Panc1 (cell line): ENCODE measurements around the gene COQ8A.

Experiments used
- POLR2AphosphoS5 ChIP-seq: IDR thresholded peaks from 2 replicates; pipeline ENCODE4 v1.6.1; 2012; ENCODE audit warnings: mild to moderate bottlenecking, low read depth, low read length, moderate library complexity
- SIN3A ChIP-seq: IDR thresholded peaks from 2 replicates; pipeline ENCODE4 v1.6.1; 2012; ENCODE audit warnings: low read depth, mild to moderate bottlenecking, low read length, moderate library complexity, borderline replicate concordance; ENCODE audit not compliant: insufficient read depth
- TCF7L2 ChIP-seq: IDR thresholded peaks from 2 replicates; pipeline ENCODE4 v1.6.1; 2011; ENCODE audit warnings: mild to moderate bottlenecking, low read depth, low read length, inconsistent platforms
- TF ChIP-seq, protein P1 (sequence below): fragments of 450-650 bp; IDR thresholded peaks from 2 replicates; pipeline ENCODE4 v1.5.1; 2017; ENCODE audit warnings: mild to moderate bottlenecking
- TF ChIP-seq, protein P2 (sequence below), 2 experiments: IDR thresholded peaks; 2 replicates each; pipeline ENCODE4 v1.6.1; 2011 to 2012; ENCODE audit warnings: low read depth in 2 of 2, control low read depth in 1 of 2, low read length in 1 of 2, mild to moderate bottlenecking in 1 of 2, moderate library complexity in 1 of 2; ENCODE audit not compliant: insufficient read depth in 1 of 2

DNA sequence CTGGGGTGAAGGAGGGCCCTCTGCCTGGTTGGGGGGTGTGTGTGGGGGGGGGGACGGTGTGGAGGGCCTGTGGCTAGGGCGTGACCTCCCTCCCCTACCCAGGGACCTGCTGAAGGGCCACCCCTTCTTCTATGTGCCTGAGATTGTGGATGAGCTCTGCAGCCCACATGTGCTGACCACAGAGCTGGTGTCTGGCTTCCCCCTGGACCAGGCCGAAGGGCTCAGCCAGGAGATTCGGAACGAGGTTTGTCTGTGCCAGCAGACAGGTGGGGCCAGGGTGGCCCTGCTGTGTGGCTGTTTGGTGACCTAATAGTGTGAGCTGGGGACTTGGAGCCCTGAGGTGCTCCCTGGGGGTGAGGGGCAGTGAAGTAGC lies 43.9 kb downstream of the COQ8A start:
- TF ChIP-seq POLR2AphosphoS5, result no peak
- TF ChIP-seq, protein P1, sequence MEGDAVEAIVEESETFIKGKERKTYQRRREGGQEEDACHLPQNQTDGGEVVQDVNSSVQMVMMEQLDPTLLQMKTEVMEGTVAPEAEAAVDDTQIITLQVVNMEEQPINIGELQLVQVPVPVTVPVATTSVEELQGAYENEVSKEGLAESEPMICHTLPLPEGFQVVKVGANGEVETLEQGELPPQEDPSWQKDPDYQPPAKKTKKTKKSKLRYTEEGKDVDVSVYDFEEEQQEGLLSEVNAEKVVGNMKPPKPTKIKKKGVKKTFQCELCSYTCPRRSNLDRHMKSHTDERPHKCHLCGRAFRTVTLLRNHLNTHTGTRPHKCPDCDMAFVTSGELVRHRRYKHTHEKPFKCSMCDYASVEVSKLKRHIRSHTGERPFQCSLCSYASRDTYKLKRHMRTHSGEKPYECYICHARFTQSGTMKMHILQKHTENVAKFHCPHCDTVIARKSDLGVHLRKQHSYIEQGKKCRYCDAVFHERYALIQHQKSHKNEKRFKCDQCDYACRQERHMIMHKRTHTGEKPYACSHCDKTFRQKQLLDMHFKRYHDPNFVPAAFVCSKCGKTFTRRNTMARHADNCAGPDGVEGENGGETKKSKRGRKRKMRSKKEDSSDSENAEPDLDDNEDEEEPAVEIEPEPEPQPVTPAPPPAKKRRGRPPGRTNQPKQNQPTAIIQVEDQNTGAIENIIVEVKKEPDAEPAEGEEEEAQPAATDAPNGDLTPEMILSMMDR, result no peak
- no peak for TF ChIP-seq SIN3A
- TF ChIP-seq TCF7L2, result no peak
- TF ChIP-seq, protein P2, sequence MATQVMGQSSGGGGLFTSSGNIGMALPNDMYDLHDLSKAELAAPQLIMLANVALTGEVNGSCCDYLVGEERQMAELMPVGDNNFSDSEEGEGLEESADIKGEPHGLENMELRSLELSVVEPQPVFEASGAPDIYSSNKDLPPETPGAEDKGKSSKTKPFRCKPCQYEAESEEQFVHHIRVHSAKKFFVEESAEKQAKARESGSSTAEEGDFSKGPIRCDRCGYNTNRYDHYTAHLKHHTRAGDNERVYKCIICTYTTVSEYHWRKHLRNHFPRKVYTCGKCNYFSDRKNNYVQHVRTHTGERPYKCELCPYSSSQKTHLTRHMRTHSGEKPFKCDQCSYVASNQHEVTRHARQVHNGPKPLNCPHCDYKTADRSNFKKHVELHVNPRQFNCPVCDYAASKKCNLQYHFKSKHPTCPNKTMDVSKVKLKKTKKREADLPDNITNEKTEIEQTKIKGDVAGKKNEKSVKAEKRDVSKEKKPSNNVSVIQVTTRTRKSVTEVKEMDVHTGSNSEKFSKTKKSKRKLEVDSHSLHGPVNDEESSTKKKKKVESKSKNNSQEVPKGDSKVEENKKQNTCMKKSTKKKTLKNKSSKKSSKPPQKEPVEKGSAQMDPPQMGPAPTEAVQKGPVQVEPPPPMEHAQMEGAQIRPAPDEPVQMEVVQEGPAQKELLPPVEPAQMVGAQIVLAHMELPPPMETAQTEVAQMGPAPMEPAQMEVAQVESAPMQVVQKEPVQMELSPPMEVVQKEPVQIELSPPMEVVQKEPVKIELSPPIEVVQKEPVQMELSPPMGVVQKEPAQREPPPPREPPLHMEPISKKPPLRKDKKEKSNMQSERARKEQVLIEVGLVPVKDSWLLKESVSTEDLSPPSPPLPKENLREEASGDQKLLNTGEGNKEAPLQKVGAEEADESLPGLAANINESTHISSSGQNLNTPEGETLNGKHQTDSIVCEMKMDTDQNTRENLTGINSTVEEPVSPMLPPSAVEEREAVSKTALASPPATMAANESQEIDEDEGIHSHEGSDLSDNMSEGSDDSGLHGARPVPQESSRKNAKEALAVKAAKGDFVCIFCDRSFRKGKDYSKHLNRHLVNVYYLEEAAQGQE (IDR thresholded peaks at IDR 0.05; ENCODE audit: insufficient read depth in 1 of 2, low read depth in 2 of 2, low read length in 1 of 2), result no peak
